ENCODE measurements around the gene TRIM38.
"Not testable (repeated sequence)": the region's sequence is repeated elsewhere in the genome, so short reads cannot be mapped to it uniquely, and the experiment has no call there.

TRIM38 gene

GRCh38 chr6:25943887-25944286, 18.7 kb upstream of the TRIM38 start:
- TF ChIP-seq ZFX (IDR thresholded peaks at IDR 0.05) (no peak), CTCF (conservative IDR thresholded peaks at IDR 0.05) (no peak)
- H3K27ac ChIP-seq: no peak overlapping the region

- TF ChIP-seq ZFX (IDR thresholded peaks at IDR 0.05) (no peak), CTCF (conservative IDR thresholded peaks at IDR 0.05) (no peak)
- H3K27ac ChIP-seq: no peak overlapping the region
Observed at GRCh38 chr6:25944688-25945574, 17.7 kb upstream of the TRIM38 start.

DNA sequence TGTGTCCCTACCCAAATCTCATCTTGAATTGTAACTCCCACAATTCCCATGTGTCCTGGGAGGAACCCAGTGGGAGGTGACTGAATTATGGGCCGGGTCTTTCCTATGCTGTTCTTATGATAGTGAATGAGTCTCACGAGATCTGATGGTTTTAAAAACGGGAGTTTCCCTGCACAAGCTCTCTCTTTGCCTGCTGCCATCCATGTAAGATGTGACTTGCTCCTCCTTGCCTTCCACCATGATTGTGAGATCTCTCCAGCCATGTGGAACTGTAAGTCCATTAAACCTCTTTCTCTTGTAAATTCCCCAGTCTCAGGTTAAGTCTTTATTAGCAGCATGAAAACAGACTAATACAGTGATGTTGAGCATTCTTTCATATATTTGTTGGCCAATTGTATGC, 16.9 kb upstream of the TRIM38 start:
- H3K27ac ChIP-seq: not testable (repeated sequence)

DNA sequence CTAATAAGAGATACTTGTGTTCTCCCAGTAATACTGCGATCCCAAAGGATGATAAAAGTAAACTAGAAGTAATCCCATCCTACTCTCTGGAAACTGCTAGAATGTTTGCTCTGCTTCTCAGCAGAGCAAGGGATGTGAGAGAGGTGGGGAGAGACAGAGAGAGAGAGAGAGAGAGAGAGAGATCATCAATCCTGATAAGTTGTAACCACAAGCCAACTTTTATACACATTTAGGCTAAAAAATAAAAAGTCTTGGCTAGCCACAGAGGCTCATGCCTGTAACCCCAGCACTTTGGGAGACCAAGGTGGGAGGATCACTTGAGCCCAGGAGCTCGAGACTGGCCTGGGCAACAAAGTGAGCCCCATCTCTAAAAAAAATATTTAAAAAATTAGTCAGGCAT, 16.0 kb upstream of the TRIM38 start:
- H3K27ac ChIP-seq: no peak overlapping the region
- TF ChIP-seq CTCF (conservative IDR thresholded peaks at IDR 0.05): no peak
- TF ChIP-seq ZFX (IDR thresholded peaks at IDR 0.05): no peak

GRCh38 chr6:25947492-25947891, 15.1 kb upstream of the TRIM38 start:
- H3K27ac ChIP-seq: not testable (repeated sequence)

DNA sequence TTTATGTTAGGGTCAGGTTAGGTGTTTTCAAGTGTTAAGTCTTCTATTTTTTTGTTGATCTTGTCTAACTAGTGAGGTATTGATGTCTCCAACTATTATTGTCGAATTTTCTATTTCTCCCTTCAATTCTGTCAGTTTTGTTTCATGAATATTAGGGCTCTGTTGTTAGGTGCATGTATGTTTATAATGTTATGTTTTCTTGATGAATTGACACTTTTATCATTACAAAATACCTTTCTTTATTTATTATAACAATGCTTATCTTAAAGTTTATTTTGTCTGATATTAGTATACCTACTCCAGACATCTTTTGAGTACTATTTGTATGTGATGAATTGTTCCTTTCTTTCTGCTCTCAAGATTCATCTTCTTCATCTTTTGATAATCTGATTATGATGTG, 12.9 kb upstream of the TRIM38 start:
- no peak overlapping the region for H3K27ac ChIP-seq
- TF ChIP-seq CTCF (conservative IDR thresholded peaks at IDR 0.05): no peak
- no peak for TF ChIP-seq ZFX (IDR thresholded peaks at IDR 0.05)

GRCh38 chr6:25950297-25950696, 12.3 kb upstream of the TRIM38 start:
- no peak overlapping the region for H3K27ac ChIP-seq
- TF ChIP-seq CTCF (conservative IDR thresholded peaks at IDR 0.05): no peak
- no peak for TF ChIP-seq ZFX (IDR thresholded peaks at IDR 0.05)

DNA sequence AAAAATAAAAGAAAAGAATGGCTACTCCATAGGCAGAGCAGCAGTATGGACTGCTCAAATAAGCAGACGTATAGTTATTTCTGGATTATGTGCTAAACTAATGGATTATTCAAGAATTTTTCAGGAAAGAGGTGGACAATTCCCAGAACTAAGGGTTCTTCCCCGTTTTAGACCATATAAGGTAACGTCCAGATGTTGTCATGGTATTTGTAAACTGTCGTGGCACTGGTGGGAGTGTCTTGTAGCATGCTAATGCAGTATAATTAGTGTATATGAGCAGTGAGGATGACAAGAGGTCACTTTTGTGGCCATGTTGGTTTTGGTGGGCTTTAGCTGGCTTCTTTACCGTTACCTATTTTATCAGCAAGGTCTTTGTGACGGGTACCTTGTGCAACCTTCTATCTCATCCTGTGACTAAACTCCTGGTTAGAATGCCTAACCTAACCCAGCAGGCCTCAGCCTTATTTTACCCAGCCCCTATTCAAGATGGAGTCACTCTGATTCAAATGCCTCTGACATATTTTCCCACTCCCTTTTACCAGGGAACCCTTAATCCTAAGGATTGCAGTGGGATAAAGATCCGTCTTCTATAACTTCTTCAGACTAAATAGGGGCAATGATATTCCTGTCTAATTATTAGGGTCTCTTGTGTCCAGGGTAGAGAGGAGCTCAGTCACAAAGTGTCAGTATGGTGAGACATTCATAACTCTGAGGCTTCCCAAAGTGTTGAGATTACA, 11.1 kb upstream of the TRIM38 start:
- TF ChIP-seq ZFX (IDR thresholded peaks at IDR 0.05) (no peak), CTCF (conservative IDR thresholded peaks at IDR 0.05) (no peak)
- H3K27ac ChIP-seq: no peak overlapping the region

Data from C4-2B (cell line).